HEK293 (cell line): ENCODE data around the gene UMAD1.

Source experiments
- CTCF ChIA-PET: fragments of 350-600 bp; formaldehyde crosslinking; extraction: SDS; loops from one replicate; lab custom pipeline; 2021; ENCODE audit warnings: antibody characterized with exemption; lab: Yijun Ruan, JAX
- POLR2A ChIA-PET: fragments of 300-600 bp; formaldehyde crosslinking; extraction: SDS; loops from one replicate; lab custom pipeline; 2020; ENCODE audit warnings: antibody characterized with exemption, inconsistent platforms; lab: Yijun Ruan, JAX
- H3K27ac ChIP-seq: fragments of 200-500 bp; sonication (Bioruptor generic); 2 replicates; pipeline ENCODE4 v1.5.1; 2014; ENCODE audit warnings: low read depth, low read length, control low read depth, inconsistent platforms; ENCODE audit errors: extremely low read depth
- H3K36me3 ChIP-seq, 2 experiments: fragments of 200-500 bp in 1 of 2; sonication (Bioruptor generic) in 1 of 2; 1 replicate in 1 of 2; 2 replicates in 1 of 2; pipeline ENCODE4 v1.5.1; 2014 to 2017; ENCODE audit warnings: inconsistent platforms in 2 of 2, low read length in 2 of 2; ENCODE audit not compliant: control insufficient read depth in 2 of 2, insufficient read depth in 1 of 2
- H3K4me1 ChIP-seq: fragments of 200-500 bp; sonication (Bioruptor generic); 2 replicates; pipeline ENCODE4 v1.5.1; 2014; ENCODE audit warnings: mild to moderate bottlenecking, low read length, inconsistent platforms; ENCODE audit not compliant: control insufficient read depth, insufficient read depth
- H3K4me3 ChIP-seq: 2 replicates; pipeline ENCODE4 v1.5.1; 2011; ENCODE audit warnings: low read depth, mild to moderate bottlenecking, control low read depth, low read length, moderate library complexity
- H3K9me3 ChIP-seq: fragments of 200-500 bp; sonication (Bioruptor generic); 2 replicates; pipeline ENCODE4 v1.5.1; 2014; ENCODE audit warnings: low read depth, low read length, inconsistent platforms; ENCODE audit not compliant: control insufficient read depth, insufficient read depth
- EGR2 ChIP-seq: fragments of 450-650 bp; formaldehyde crosslinking; IDR thresholded peaks from 2 replicates; pipeline ENCODE4 v1.5.1; 2016; ENCODE audit warnings: low read depth, missing biosample characterization, missing genetic modification characterization
- GLI2 ChIP-seq: fragments of 450-650 bp; formaldehyde crosslinking; IDR thresholded peaks from 2 replicates; pipeline ENCODE4; 2017; ENCODE audit warnings: missing biosample characterization, missing genetic modification characterization, low read depth, borderline replicate concordance
- GLIS1 ChIP-seq: fragments of 450-650 bp; formaldehyde crosslinking; IDR thresholded peaks from 2 replicates; pipeline ENCODE4 v1.5.1; 2016; ENCODE audit warnings: missing biosample characterization, missing genetic modification characterization
- HOXD13 ChIP-seq: sonication (generic); formaldehyde crosslinking; IDR thresholded peaks from 2 replicates; pipeline ENCODE4 v1.8.0; 2022; ENCODE audit warnings: missing genetic modification reagents, borderline replicate concordance
- KLF10 ChIP-seq: fragments of 450-650 bp; IDR thresholded peaks from 2 replicates; pipeline ENCODE4 v1.5.1; 2018; ENCODE audit warnings: missing biosample characterization, mild to moderate bottlenecking, missing genetic modification characterization
- KLF8 ChIP-seq: fragments of 450-650 bp; formaldehyde crosslinking; IDR thresholded peaks from 2 replicates; pipeline ENCODE4 v1.5.1; 2016; ENCODE audit warnings: missing biosample characterization, missing genetic modification characterization
- PRDM1 ChIP-seq: fragments of 450-650 bp; formaldehyde crosslinking; IDR thresholded peaks from 2 replicates; pipeline ENCODE4; 2016; ENCODE audit warnings: missing biosample characterization, missing genetic modification characterization
- SALL2 ChIP-seq: fragments of 450-650 bp; formaldehyde crosslinking; IDR thresholded peaks from 2 replicates; pipeline ENCODE4 v1.5.0; 2017; ENCODE audit warnings: missing biosample characterization, mild to moderate bottlenecking, missing genetic modification characterization, borderline replicate concordance
- SP2 ChIP-seq: fragments of 450-650 bp; formaldehyde crosslinking; IDR thresholded peaks from 2 replicates; pipeline ENCODE4 v1.5.1; 2016; ENCODE audit warnings: missing biosample characterization, missing genetic modification characterization
- TCF7L2 ChIP-seq: IDR thresholded peaks from 2 replicates; pipeline ENCODE4 v1.6.1; 2011; ENCODE audit warnings: low read depth, mild to moderate bottlenecking, inconsistent platforms, low read length, moderate library complexity, borderline replicate concordance
- ZFP3 ChIP-seq: fragments of 450-650 bp; formaldehyde crosslinking; IDR thresholded peaks from 2 replicates; pipeline ENCODE4 v1.5.1; 2016; ENCODE audit warnings: low read depth, missing biosample characterization, missing genetic modification characterization
- ZFP41 ChIP-seq: fragments of 450-650 bp; formaldehyde crosslinking; IDR thresholded peaks from 2 replicates; pipeline ENCODE4 v1.5.1; 2016; ENCODE audit warnings: missing biosample characterization, missing genetic modification characterization, borderline replicate concordance
- ZNF10 ChIP-seq: fragments of 450-650 bp; formaldehyde crosslinking; IDR thresholded peaks from 2 replicates; pipeline ENCODE4 v1.5.1; 2017; ENCODE audit warnings: missing biosample characterization, missing genetic modification characterization
- ZNF114 ChIP-seq: fragments of 450-650 bp; formaldehyde crosslinking; IDR thresholded peaks from 2 replicates; pipeline ENCODE4 v1.5.0; 2017; ENCODE audit warnings: missing biosample characterization, missing genetic modification characterization
- ZNF138 ChIP-seq: fragments of 450-650 bp; formaldehyde crosslinking; IDR thresholded peaks from 2 replicates; pipeline ENCODE4 v1.5.1; 2016; ENCODE audit warnings: missing biosample characterization, missing genetic modification characterization, borderline replicate concordance
- ZNF202 ChIP-seq: fragments of 450-650 bp; formaldehyde crosslinking; IDR thresholded peaks from 2 replicates; pipeline ENCODE4 v1.5.1; 2016; ENCODE audit warnings: missing biosample characterization, missing genetic modification characterization, borderline replicate concordance
- ZNF335 ChIP-seq: fragments of 450-650 bp; formaldehyde crosslinking; conservative IDR thresholded peaks from 2 replicates; pipeline ENCODE4 v1.5.1; 2016; ENCODE audit warnings: missing biosample characterization, missing genetic modification characterization
- ZNF366 ChIP-seq: fragments of 450-650 bp; formaldehyde crosslinking; conservative IDR thresholded peaks from 2 replicates; pipeline ENCODE4 v1.5.1; 2016; ENCODE audit warnings: missing biosample characterization, missing genetic modification characterization
- ZNF416 ChIP-seq: fragments of 450-650 bp; formaldehyde crosslinking; IDR thresholded peaks from 2 replicates; pipeline ENCODE4 v1.5.1; 2016; ENCODE audit warnings: missing biosample characterization, missing genetic modification characterization
- ZNF488 ChIP-seq: fragments of 450-650 bp; formaldehyde crosslinking; IDR thresholded peaks from 2 replicates; pipeline ENCODE4 v1.5.1; 2016; ENCODE audit warnings: missing biosample characterization, missing genetic modification characterization
- ZNF521 ChIP-seq: fragments of 450-650 bp; formaldehyde crosslinking; IDR thresholded peaks from 2 replicates; pipeline ENCODE4 v1.5.1; 2017; ENCODE audit warnings: missing biosample characterization, mild to moderate bottlenecking, missing genetic modification characterization
- ZNF530 ChIP-seq: fragments of 450-650 bp; formaldehyde crosslinking; IDR thresholded peaks from 2 replicates; pipeline ENCODE4 v1.5.1; 2016; ENCODE audit warnings: low read depth, missing biosample characterization, missing genetic modification characterization
- ZNF580 ChIP-seq: fragments of 450-650 bp; formaldehyde crosslinking; IDR thresholded peaks from 2 replicates; pipeline ENCODE4 v1.5.1; 2016; ENCODE audit warnings: missing biosample characterization, missing genetic modification characterization
- ZNF585B ChIP-seq: fragments of 450-650 bp; formaldehyde crosslinking; IDR thresholded peaks from 2 replicates; pipeline ENCODE4 v1.5.1; 2016; ENCODE audit warnings: missing biosample characterization, missing genetic modification characterization
- ZNF626 ChIP-seq: fragments of 450-650 bp; sonication (Bioruptor Pico); formaldehyde crosslinking; IDR thresholded peaks from 2 replicates; pipeline ENCODE4 v1.5.1; 2018; ENCODE audit warnings: missing biosample characterization, missing genetic modification characterization, inconsistent platforms
- ZNF629 ChIP-seq: fragments of 450-650 bp; formaldehyde crosslinking; IDR thresholded peaks from 2 replicates; pipeline ENCODE4 v1.5.1; 2017; ENCODE audit warnings: missing biosample characterization, missing genetic modification characterization
- ZNF776 ChIP-seq: fragments of 450-650 bp; formaldehyde crosslinking; IDR thresholded peaks from 2 replicates; pipeline ENCODE4 v1.5.0; 2017; ENCODE audit warnings: missing biosample characterization, missing genetic modification characterization, borderline replicate concordance
- ZNF785 ChIP-seq: fragments of 450-650 bp; formaldehyde crosslinking; IDR thresholded peaks from 2 replicates; pipeline ENCODE4 v1.5.1; 2016; ENCODE audit warnings: missing biosample characterization, missing genetic modification characterization
- ZNF792 ChIP-seq: fragments of 450-650 bp; formaldehyde crosslinking; IDR thresholded peaks from 2 replicates; pipeline ENCODE4 v1.5.1; 2016; ENCODE audit warnings: missing biosample characterization, missing genetic modification characterization
- ZSCAN16 ChIP-seq: fragments of 450-650 bp; formaldehyde crosslinking; IDR thresholded peaks from 2 replicates; pipeline ENCODE4 v1.5.1; 2016; ENCODE audit warnings: missing biosample characterization, missing genetic modification characterization
- ZSCAN4 ChIP-seq: fragments of 450-650 bp; formaldehyde crosslinking; IDR thresholded peaks from 2 replicates; pipeline ENCODE4 v1.5.1; 2017; ENCODE audit warnings: missing biosample characterization, missing genetic modification characterization
- TF ChIP-seq, protein P1 (sequence below): fragments of 450-650 bp; formaldehyde crosslinking; IDR thresholded peaks from 2 replicates; pipeline ENCODE4 v1.5.1; 2016; ENCODE audit warnings: missing biosample characterization, missing genetic modification characterization

Gene UMAD1

DNA sequence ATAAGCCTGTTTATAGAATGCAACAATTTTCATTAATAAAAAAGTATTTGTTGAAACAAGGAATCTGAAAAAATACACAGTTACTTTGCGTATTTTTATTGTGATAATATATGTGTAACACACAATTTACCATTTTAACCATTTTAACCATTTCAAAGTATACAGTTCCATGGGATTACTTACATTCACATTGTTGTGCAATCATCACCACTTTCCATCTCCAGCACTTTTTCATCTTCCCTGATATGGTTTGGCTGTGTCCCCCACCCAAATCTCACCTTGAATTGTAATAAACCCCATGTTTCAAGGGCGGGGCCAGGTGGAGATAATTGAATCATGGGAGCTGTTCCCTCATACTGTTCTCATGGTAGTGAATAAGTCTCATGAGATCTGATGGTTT lies 266.8 kb downstream of the UMAD1 start (continued):
- no peak for TF ChIP-seq ZNF416 (tag by site-specific recombination)
- no peak for TF ChIP-seq ZNF792
- TF ChIP-seq GLI2 (tag by site-specific recombination): no peak
- TF ChIP-seq ZNF530 (tag by site-specific recombination): no peak
- TF ChIP-seq ZNF626 (tag by site-specific recombination): no peak
- no peak for TF ChIP-seq ZFP41 (tag by site-specific recombination)
- TF ChIP-seq SP2 (tag by site-specific recombination): no peak
- TF ChIP-seq KLF8: no peak
- TF ChIP-seq ZSCAN16: no peak
- TF ChIP-seq PRDM1: no peak
- TF ChIP-seq ZNF114: no peak
- TF ChIP-seq ZNF585B (tag by site-specific recombination): no peak
- no peak for TF ChIP-seq ZNF335 (tag by site-specific recombination)
- TF ChIP-seq EGR2 (tag by site-specific recombination): no peak

- Histone ChIP-seq H3K9me3 (no peaks in the 10 kb centered on the region), H3K27ac (no peak overlapping the region), H3K4me3 (no peak overlapping the region), H3K36me3 (no peaks in the 10 kb centered on the region), H3K4me1 (no peaks in the 10 kb centered on the region)
- ChIA-PET POLR2A (no interaction called here), CTCF (interaction anchor here (0.5 kb wide), 1 partner anchor 248 kb away, joined by 3 read pairs; no protein-coding TSS in a partner anchor)
- no peak for TF ChIP-seq ZFP3
- TF ChIP-seq ZNF10 (tag by site-specific recombination): no peak
Measured at GRCh38 chr7:7908622-7909145, 268.1 kb downstream of the UMAD1 start.

- no peaks in the 10 kb centered on the region for H3K4me1 ChIP-seq
- ChIA-PET POLR2A (no interaction called here), CTCF (interaction anchor here (1.1 kb wide), 1 partner anchor 280 kb away, joined by 3 read pairs; no protein-coding TSS in a partner anchor)
- no peaks in the 10 kb centered on the region for H3K9me3 ChIP-seq
- H3K36me3 ChIP-seq: no peaks in the 10 kb centered on the region
- H3K4me3 ChIP-seq: no peak overlapping the region
- no peak for TF ChIP-seq ZNF366 (tag by site-specific recombination)
- TF ChIP-seq TCF7L2: no peak
- no peak for TF ChIP-seq ZNF521 (tag by site-specific recombination)
- TF ChIP-seq ZNF202 (tag by site-specific recombination): no peak
- TF ChIP-seq, protein P1, sequence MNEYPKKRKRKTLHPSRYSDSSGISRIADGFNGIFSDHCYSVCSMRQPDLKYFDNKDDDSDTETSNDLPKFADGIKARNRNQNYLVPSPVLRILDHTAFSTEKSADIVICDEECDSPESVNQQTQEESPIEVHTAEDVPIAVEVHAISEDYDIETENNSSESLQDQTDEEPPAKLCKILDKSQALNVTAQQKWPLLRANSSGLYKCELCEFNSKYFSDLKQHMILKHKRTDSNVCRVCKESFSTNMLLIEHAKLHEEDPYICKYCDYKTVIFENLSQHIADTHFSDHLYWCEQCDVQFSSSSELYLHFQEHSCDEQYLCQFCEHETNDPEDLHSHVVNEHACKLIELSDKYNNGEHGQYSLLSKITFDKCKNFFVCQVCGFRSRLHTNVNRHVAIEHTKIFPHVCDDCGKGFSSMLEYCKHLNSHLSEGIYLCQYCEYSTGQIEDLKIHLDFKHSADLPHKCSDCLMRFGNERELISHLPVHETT (tag by site-specific recombination): no peak
- no peak for TF ChIP-seq ZSCAN4 (tag by site-specific recombination)
- no peak for TF ChIP-seq ZNF580 (tag by site-specific recombination)
- no peak for TF ChIP-seq KLF10 (tag by site-specific recombination)
- TF ChIP-seq ZNF138 (tag by site-specific recombination): no peak
- no peak for TF ChIP-seq HOXD13
- TF ChIP-seq ZNF785: no peak
- no peak for TF ChIP-seq ZNF629 (tag by site-specific recombination)
- TF ChIP-seq ZNF776 (tag by site-specific recombination): no peak
- TF ChIP-seq SALL2 (tag by site-specific recombination): no peak
- no peak for TF ChIP-seq GLIS1 (tag by site-specific recombination)
- no peak for TF ChIP-seq ZNF488 (tag by site-specific recombination)
- no peak overlapping the region for H3K27ac ChIP-seq
Measured at GRCh38 chr7:7909376-7909775, 268.8 kb downstream of the UMAD1 start.
